OCI-LY7 (cell line): ENCODE results near the gene SAPCD2.

Source experiments
- CTCF ChIP-seq: fragments of 200-600 bp; sonication (generic); conservative IDR thresholded peaks from 2 replicates; pipeline ENCODE4 v1.5.1; 2014; ENCODE audit warnings: mild to moderate bottlenecking, antibody characterized with exemption, low read length, moderate library complexity, mixed read lengths
- EZH2phosphoT487 ChIP-seq: fragments of 200-600 bp; sonication (generic); IDR thresholded peaks from 2 replicates; pipeline ENCODE4 v1.6.1; 2018; ENCODE audit warnings: low read depth, borderline replicate concordance, mild to moderate bottlenecking, mixed run types, antibody characterized with exemption, low read length, moderate library complexity, mixed read lengths

GRCh38 chr9:137021979-137022661, 48.2 kb downstream of the SAPCD2 start:
- no peak for TF ChIP-seq CTCF
- TF ChIP-seq EZH2phosphoT487 = no peak
